GM19395 (cell line): ENCODE data around the gene MRPL21.
"Not testable (repeated sequence)": the region's sequence is repeated elsewhere in the genome, so short reads cannot be mapped to it uniquely, and the experiment has no call there.

Experiments
- ATAC-seq: cut with Tn5 transposase; IDR thresholded peaks from one replicate; pipeline ENCODE4 v1.9.1; 2021; ENCODE audit warnings: mild to moderate bottlenecking, moderate library complexity; ENCODE audit not compliant: unreplicated experiment

MRPL21 gene

GRCh38 chr11:68913188-68913587 lies 9.6 kb upstream of the MRPL21 start:
- no peak for ATAC-seq

- no peak for ATAC-seq
These were observed 8.6 kb upstream of the MRPL21 start for GRCh38 chr11:68912254-68912653.

- ATAC-seq = no peak
These were observed 8.1 kb upstream of the MRPL21 start for GRCh38 chr11:68911731-68912130.

- no peak for ATAC-seq
These were observed 7.3 kb upstream of the MRPL21 start for GRCh38 chr11:68910965-68911364.

GRCh38 chr11:68908273-68908672 lies 4.6 kb upstream of the MRPL21 start:
- no peak for ATAC-seq

GRCh38 chr11:68905421-68906360 lies 2.1 kb upstream of the MRPL21 start:
- no peak for ATAC-seq

GRCh38 chr11:68904248-68904847 lies 716 bp upstream of the MRPL21 start:
- peak; percentile 19 for ATAC-seq

GRCh38 chr11:68900835-68901381 lies 2.7 kb downstream of the MRPL21 start:
- no peak for ATAC-seq

GRCh38 chr11:68897441-68897840 lies 6.2 kb downstream of the MRPL21 start:
- ATAC-seq = no peak

- no peak for ATAC-seq
These were observed 7.3 kb downstream of the MRPL21 start for GRCh38 chr11:68896171-68896959.

- no peak for ATAC-seq
These were observed 10.3 kb downstream of the MRPL21 start for GRCh38 chr11:68893282-68893681.

- no peak for ATAC-seq
These were observed 11.1 kb downstream of the MRPL21 start for GRCh38 chr11:68892576-68892975.

- ATAC-seq = no peak
These were observed 12.2 kb downstream of the MRPL21 start for GRCh38 chr11:68891351-68891948.

GRCh38 chr11:68890490-68891231 lies 13.0 kb downstream of the MRPL21 start:
- ATAC-seq = no peak

GRCh38 chr11:68889948-68890446 lies 13.6 kb downstream of the MRPL21 start:
- no peak for ATAC-seq

- ATAC-seq = not testable (repeated sequence)
These were observed 18.8 kb downstream of the MRPL21 start for GRCh38 chr11:68884827-68885226.

GRCh38 chr11:68882391-68882790 lies 21.2 kb downstream of the MRPL21 start:
- no peak for ATAC-seq

GRCh38 chr11:68881320-68881719 lies 22.3 kb downstream of the MRPL21 start:
- no peak for ATAC-seq

GRCh38 chr11:68880851-68881250 lies 22.8 kb downstream of the MRPL21 start:
- no peak for ATAC-seq

- ATAC-seq = no peak
These were observed 25.6 kb downstream of the MRPL21 start for GRCh38 chr11:68878022-68878421.
